DMS153 treated with DMSO at 0.1 percent for 48 hours (cell line): ENCODE measurements around the gene AMT.

Experiments used
- DNase-seq: peaks from one replicate; lab custom pipeline; 2025; ENCODE audit not compliant: unreplicated experiment; lab: John Stamatoyannopoulos, UW

AMT gene

GRCh38 chr3:49389297-49389696 is 33.0 kb downstream of the AMT start:
- no peak for DNase-seq

GRCh38 chr3:49388289-49388820 is 33.9 kb downstream of the AMT start:
- no peak for DNase-seq

GRCh38 chr3:49387721-49388120 is 34.6 kb downstream of the AMT start:
- DNase-seq = no peak

- DNase-seq = no peak
Measured at GRCh38 chr3:49386056-49386756, 36.1 kb downstream of the AMT start.

GRCh38 chr3:49385617-49386016 is 36.7 kb downstream of the AMT start:
- DNase-seq = no peak

GRCh38 chr3:49383387-49383786 is 38.9 kb downstream of the AMT start:
- no peak for DNase-seq

- DNase-seq = no peak
Measured at GRCh38 chr3:49378249-49378895, 43.9 kb downstream of the AMT start.

GRCh38 chr3:49377483-49377882 is 44.8 kb downstream of the AMT start:
- no peak for DNase-seq

GRCh38 chr3:49371946-49372345 is 50.3 kb downstream of the AMT start:
- DNase-seq = no peak

- no peak for DNase-seq
Measured at GRCh38 chr3:49370585-49371290, 51.5 kb downstream of the AMT start.
